Progenitor cell of endocrine pancreas (in vitro differentiated cells): ENCODE data around the gene PAIP2. TPM values are rescaled to one million over a fixed set of nuclear protein-coding genes. Genes with fewer than 3 reads are reported as not detected.
A peak's percentile ranks its signal among the peaks of the same experiment; 100 is the strongest.

Experiments used
- DNase-seq: peaks from one replicate; pipeline ENCODE4 v3.0.0; 2021; ENCODE audit warnings: low spot score; ENCODE audit not compliant: unreplicated experiment
- H3K27ac Mint-ChIP-seq: 2 replicates; pipeline ENCODE4 v1.8.0; 2021; ENCODE audit warnings: mild to moderate bottlenecking, moderate library complexity, mixed read lengths
- H3K27me3 Mint-ChIP-seq: 2 replicates; pipeline ENCODE4 v1.8.0; 2021; ENCODE audit warnings: mixed read lengths
- H3K36me3 Mint-ChIP-seq: 2 replicates; pipeline ENCODE4 v1.8.0; 2022; ENCODE audit warnings: mixed read lengths; ENCODE audit not compliant: insufficient read depth
- H3K4me1 Mint-ChIP-seq: 2 replicates; pipeline ENCODE4 v1.8.0; 2021; ENCODE audit warnings: low read depth, mixed read lengths
- H3K4me3 Mint-ChIP-seq: 2 replicates; pipeline ENCODE4 v1.8.0; 2021; ENCODE audit warnings: low read depth, mild to moderate bottlenecking, moderate library complexity, mixed read lengths
- H3K9me3 Mint-ChIP-seq: 2 replicates; pipeline ENCODE4 v1.8.0; 2021; ENCODE audit warnings: low read depth, mixed read lengths
- CTCF ChIP-seq: fragments of 200-600 bp; sonication (generic); IDR thresholded peaks from one replicate; pipeline ENCODE4 v1.5.0; 2021; ENCODE audit warnings: antibody characterized with exemption, mild to moderate bottlenecking; ENCODE audit not compliant: unreplicated experiment
- total RNA-seq: library from RNA; stranded (reverse); gene quantifications from 2 replicates; pipeline ENCODE4 v1.2.1, GENCODE V29; 2021

PAIP2 gene
- total RNA-seq, 1 donor from 2014 or later, result 97.4 TPM

GRCh38 chr5:139364466-139364865, 22.8 kb downstream of the PAIP2 start:
- Mint-ChIP-seq H3K4me1 (no peaks in the 10 kb centered on the region), H3K36me3 (peaks cover 24% of the 10 kb centered on the region), H3K9me3 (no peaks in the 10 kb centered on the region), H3K27me3 (no peaks in the 10 kb centered on the region), H3K27ac (no peak overlapping the region), H3K4me3 (no peak overlapping the region)
- no peak for TF ChIP-seq CTCF
- no peak for DNase-seq

- Mint-ChIP-seq H3K36me3 (peaks cover 23% of the 10 kb centered on the region), H3K4me3 (no peak overlapping the region), H3K4me1 (no peaks in the 10 kb centered on the region), H3K27ac (no peak overlapping the region), H3K27me3 (no peaks in the 10 kb centered on the region), H3K9me3 (no peaks in the 10 kb centered on the region)
- DNase-seq, result no peak
- TF ChIP-seq CTCF, result no peak
These were observed 27.0 kb downstream of the PAIP2 start for GRCh38 chr5:139368613-139369012.

GRCh38 chr5:139369181-139369580, 27.5 kb downstream of the PAIP2 start:
- Mint-ChIP-seq H3K27ac (no peak overlapping the region), H3K9me3 (no peaks in the 10 kb centered on the region), H3K27me3 (no peaks in the 10 kb centered on the region), H3K4me1 (no peaks in the 10 kb centered on the region), H3K36me3 (peaks cover 18% of the 10 kb centered on the region), H3K4me3 (no peak overlapping the region)
- TF ChIP-seq CTCF, result no peak
- DNase-seq, result no peak

GRCh38 chr5:139371482-139372435, 30.1 kb downstream of the PAIP2 start:
- Mint-ChIP-seq H3K27ac (peak overlapping the region; percentile 63), H3K9me3 (no peaks in the 10 kb centered on the region), H3K27me3 (no peaks in the 10 kb centered on the region), H3K4me1 (no peaks in the 10 kb centered on the region), H3K4me3 (no peak overlapping the region), H3K36me3 (peaks cover 8% of the 10 kb centered on the region)
- DNase-seq, result no peak
- no peak for TF ChIP-seq CTCF

- peaks cover 7% of the 10 kb centered on the region for H3K36me3 Mint-ChIP-seq
- no peak overlapping the region for H3K4me3 Mint-ChIP-seq
- H3K9me3 Mint-ChIP-seq, result no peaks in the 10 kb centered on the region
- DNase-seq, result no peak
- TF ChIP-seq CTCF, result no peak
- H3K27me3 Mint-ChIP-seq, result no peaks in the 10 kb centered on the region
- H3K4me1 Mint-ChIP-seq, result no peaks in the 10 kb centered on the region
- no peak overlapping the region for H3K27ac Mint-ChIP-seq
These were observed 33.3 kb downstream of the PAIP2 start for GRCh38 chr5:139374909-139375308.
